Mesothelial cell of epicardium (in vitro differentiated cells): Measurements from ENCODE around the gene OLFM1. TPM values are rescaled to one million over a fixed set of nuclear protein-coding genes. Genes with fewer than 3 reads are reported as not detected.

Experiments
- DNase-seq, 2 experiments: peaks; one replicate each; pipeline ENCODE4 v3.0.0; 2021; ENCODE audit warnings: low spot score in 2 of 2; ENCODE audit not compliant: unreplicated experiment in 2 of 2
- H3K27ac Mint-ChIP-seq: 2 replicates; pipeline ENCODE4 v1.8.0; 2021; ENCODE audit warnings: mixed read lengths
- H3K27me3 Mint-ChIP-seq: 2 replicates; pipeline ENCODE4 v1.8.0; 2021; ENCODE audit warnings: low read depth, mixed read lengths
- H3K36me3 Mint-ChIP-seq: 2 replicates; pipeline ENCODE4 v1.8.0; 2021; ENCODE audit warnings: mixed read lengths
- H3K4me1 Mint-ChIP-seq: 2 replicates; pipeline ENCODE4 v1.8.0; 2021; ENCODE audit warnings: mixed read lengths
- H3K4me3 Mint-ChIP-seq: 2 replicates; pipeline ENCODE4 v1.8.0; 2021; ENCODE audit warnings: mild to moderate bottlenecking, moderate library complexity, mixed read lengths
- H3K9me3 Mint-ChIP-seq: 2 replicates; pipeline ENCODE4 v1.8.0; 2021; ENCODE audit warnings: mixed read lengths
- total RNA-seq: library from RNA; stranded (reverse); gene quantifications from 3 replicates; pipeline ENCODE4 v1.2.1, GENCODE V29; 2021
- TF ChIP-seq, protein P1 (sequence below): fragments of 200-600 bp; sonication (generic); IDR thresholded peaks from one replicate; pipeline ENCODE4 v1.5.0; 2021; ENCODE audit warnings: antibody characterized with exemption; ENCODE audit not compliant: unreplicated experiment

OLFM1 gene
- total RNA-seq, 1 donor from 2014 or later, result 2.0 TPM

DNA sequence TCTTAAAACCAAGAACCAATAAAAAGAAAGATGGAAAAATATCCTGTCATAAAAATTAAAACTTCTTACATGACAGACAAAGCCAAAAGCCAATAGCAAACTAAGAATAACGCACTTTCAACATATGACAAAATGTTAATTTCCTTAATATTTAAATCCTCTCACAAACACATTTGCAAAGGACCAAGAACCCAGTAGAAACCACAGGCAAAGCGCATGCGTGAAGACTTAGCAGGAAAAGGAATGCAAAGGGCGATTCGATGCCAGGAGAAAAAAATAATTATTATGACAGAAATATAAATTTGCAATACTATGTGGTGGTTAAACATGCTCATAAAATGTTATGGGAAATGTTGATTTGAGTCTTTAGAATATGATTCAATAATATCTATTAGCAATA is 39.9 kb upstream of the OLFM1 start:
- Mint-ChIP-seq H3K4me1 (no peaks in the 10 kb centered on the region), H3K27me3 (peaks cover 33% of the 10 kb centered on the region), H3K27ac (no peak overlapping the region), H3K36me3 (no peaks in the 10 kb centered on the region), H3K9me3 (peaks cover 4% of the 10 kb centered on the region), H3K4me3 (no peak overlapping the region)
- no peak for DNase-seq
- TF ChIP-seq, protein P1, sequence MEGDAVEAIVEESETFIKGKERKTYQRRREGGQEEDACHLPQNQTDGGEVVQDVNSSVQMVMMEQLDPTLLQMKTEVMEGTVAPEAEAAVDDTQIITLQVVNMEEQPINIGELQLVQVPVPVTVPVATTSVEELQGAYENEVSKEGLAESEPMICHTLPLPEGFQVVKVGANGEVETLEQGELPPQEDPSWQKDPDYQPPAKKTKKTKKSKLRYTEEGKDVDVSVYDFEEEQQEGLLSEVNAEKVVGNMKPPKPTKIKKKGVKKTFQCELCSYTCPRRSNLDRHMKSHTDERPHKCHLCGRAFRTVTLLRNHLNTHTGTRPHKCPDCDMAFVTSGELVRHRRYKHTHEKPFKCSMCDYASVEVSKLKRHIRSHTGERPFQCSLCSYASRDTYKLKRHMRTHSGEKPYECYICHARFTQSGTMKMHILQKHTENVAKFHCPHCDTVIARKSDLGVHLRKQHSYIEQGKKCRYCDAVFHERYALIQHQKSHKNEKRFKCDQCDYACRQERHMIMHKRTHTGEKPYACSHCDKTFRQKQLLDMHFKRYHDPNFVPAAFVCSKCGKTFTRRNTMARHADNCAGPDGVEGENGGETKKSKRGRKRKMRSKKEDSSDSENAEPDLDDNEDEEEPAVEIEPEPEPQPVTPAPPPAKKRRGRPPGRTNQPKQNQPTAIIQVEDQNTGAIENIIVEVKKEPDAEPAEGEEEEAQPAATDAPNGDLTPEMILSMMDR, result no peak

DNA sequence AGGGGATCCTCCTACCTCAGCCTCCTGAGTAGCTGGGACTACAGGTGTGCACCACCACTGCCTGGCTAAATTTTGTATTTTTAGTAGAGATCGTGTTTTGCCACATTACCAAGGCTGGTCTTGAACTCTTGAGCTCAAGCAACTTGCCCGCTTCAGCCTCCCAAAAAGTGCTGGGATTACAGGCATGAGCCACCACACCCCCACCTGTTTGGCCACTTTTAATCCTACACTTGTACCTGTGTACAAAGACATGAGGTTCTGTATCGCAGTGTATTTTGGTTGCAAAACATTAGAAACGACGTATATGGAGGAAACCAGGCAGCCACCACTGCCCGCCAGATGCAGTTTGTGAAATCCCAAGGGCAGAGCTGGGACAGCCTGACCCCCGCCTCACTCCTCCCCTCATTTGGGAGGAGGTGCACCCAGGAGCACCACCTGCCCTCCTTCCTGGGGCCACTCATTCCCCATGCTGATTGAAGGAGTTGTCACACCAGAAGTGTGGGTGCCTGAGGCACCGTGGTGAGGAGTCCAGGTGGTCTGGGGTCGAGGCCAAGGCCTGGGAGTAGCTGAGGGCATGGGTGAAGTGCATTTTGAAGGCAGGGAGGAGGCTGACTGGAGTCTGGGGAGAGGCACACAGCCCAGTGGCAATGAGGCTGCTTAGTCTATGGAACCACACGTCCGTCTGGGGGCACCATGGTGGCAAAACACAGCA is 39.3 kb upstream of the OLFM1 start:
- H3K36me3 Mint-ChIP-seq, result no peaks in the 10 kb centered on the region
- H3K9me3 Mint-ChIP-seq, result peaks cover 7% of the 10 kb centered on the region
- peak in 1 of 2 experiments; percentile 29 for DNase-seq
- no peak overlapping the region for H3K27ac Mint-ChIP-seq
- H3K4me3 Mint-ChIP-seq, result no peak overlapping the region
- H3K27me3 Mint-ChIP-seq, result peaks cover 36% of the 10 kb centered on the region
- no peaks in the 10 kb centered on the region for H3K4me1 Mint-ChIP-seq
- TF ChIP-seq, protein P1, result no peak

DNA sequence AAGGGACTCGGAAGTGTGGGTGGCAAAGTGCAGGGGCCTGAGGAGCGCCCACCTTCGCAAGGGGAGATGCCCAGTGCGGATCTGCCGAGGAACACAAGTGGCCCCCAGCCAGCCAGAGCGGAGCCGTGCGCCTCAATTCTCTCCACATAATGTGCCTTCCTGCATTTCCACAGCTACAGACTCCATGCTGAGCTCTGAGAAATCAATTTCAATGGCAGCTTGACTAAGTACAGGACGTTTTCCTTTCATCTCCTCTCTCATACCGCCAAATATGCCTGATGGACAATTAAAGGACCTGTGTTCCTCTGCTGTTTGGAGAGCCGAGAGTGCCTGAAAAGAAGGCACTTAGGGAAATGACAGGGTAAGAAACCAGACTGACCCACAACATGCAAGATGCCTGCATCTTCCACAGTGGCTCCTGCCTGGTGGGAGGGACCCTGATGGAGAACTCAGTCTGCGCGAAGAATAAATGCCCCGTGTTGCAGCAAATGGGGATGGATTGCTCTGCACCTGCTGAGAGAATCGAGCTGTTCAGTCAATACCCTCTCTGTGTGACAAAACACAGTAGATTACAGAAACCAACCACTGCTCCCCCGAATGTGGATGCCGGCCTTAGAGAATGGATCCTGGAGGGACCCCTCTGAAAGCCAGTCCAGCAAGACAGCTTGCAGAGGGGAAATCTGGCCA is 38.6 kb upstream of the OLFM1 start:
- TF ChIP-seq, protein P1, result no peak
- H3K9me3 Mint-ChIP-seq, result peaks cover 7% of the 10 kb centered on the region
- no peaks in the 10 kb centered on the region for H3K4me1 Mint-ChIP-seq
- no peaks in the 10 kb centered on the region for H3K36me3 Mint-ChIP-seq
- H3K4me3 Mint-ChIP-seq, result no peak overlapping the region
- DNase-seq, result peak in 1 of 2 experiments; percentile 34
- peaks cover 38% of the 10 kb centered on the region for H3K27me3 Mint-ChIP-seq
- H3K27ac Mint-ChIP-seq, result no peak overlapping the region

DNA sequence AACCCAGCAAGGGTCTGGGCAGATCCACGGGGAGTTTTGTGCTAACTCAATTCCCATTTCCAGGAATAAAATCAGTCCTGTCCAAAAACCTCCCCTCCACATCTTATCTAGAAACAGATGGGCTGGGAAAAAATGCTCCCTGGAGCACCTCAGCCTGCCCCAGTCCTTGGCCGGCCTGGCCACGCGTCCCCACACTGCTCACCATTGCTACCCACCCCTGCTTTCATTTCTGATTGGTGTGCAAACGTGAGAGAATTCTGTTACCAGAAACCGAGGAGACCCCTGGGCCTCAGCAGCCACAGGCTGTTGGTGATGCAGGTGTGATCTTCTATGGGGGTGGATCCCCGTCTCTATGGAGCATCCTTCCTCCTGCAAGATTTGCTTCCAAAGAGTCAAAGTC is 38.0 kb upstream of the OLFM1 start:
- no peak for DNase-seq
- no peak overlapping the region for H3K27ac Mint-ChIP-seq
- TF ChIP-seq, protein P1, result no peak
- no peaks in the 10 kb centered on the region for H3K36me3 Mint-ChIP-seq
- no peaks in the 10 kb centered on the region for H3K4me1 Mint-ChIP-seq
- H3K27me3 Mint-ChIP-seq, result peaks cover 43% of the 10 kb centered on the region
- H3K4me3 Mint-ChIP-seq, result no peak overlapping the region
- H3K9me3 Mint-ChIP-seq, result peaks cover 11% of the 10 kb centered on the region

DNA sequence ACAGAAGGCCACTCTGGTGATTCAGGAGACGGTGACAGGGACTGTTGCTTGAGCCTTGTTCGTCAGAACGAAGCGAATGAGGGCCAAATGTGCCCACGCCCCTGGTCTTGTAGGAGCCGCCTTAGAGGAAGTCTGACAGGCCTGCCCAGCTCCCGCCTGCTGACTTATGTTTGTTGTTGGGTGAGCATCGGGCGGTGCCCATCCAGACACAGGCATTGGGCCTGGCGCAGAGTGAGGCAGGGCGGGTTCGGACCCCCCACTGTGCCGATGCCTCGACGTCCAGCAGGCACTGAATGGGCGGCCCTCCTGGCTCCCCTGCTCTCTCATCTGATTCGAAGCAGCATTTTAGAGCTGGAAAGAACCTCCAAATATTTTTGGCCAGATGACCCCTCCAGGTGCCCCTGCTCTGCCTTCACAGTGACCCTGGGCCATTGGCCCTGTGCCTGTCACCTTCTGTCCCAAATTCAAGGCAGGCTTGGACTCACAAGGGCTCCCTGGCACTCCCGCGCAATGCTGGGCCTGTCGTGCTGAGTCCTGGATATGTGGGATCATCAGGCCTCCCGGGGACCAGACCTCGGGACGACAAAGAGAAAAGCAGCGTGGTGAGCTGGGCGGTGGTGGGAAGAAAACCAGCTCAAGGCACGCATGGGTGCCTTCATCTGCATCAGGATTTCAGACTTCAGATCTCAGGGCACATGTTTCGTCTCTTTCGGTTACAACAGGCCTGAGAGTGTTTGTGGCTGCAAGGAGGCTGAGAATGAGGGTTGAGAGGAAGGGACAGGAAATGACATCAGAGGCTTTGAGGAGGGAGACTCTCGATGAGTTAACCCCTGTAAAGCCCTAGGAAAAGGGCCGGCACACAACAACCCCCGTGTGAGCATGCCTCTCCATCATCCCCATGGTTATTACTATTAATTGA is 37.1 kb upstream of the OLFM1 start:
- peak in 1 of 2 experiments; percentile 29 for DNase-seq
- peaks cover 12% of the 10 kb centered on the region for H3K9me3 Mint-ChIP-seq
- H3K4me3 Mint-ChIP-seq, result no peak overlapping the region
- H3K4me1 Mint-ChIP-seq, result no peaks in the 10 kb centered on the region
- peaks cover 48% of the 10 kb centered on the region for H3K27me3 Mint-ChIP-seq
- H3K36me3 Mint-ChIP-seq, result no peaks in the 10 kb centered on the region
- H3K27ac Mint-ChIP-seq, result no peak overlapping the region
- TF ChIP-seq, protein P1, result no peak
